Forelimb muscle (tissue), 1 donor: ENCODE results near the gene RMI1. TPM values are rescaled to one million over a fixed set of nuclear protein-coding genes. Genes with fewer than 3 reads are reported as not detected.

Experiments used
- DNase-seq: peaks from one replicate; pipeline ENCODE4 v3.0.0-alpha.2; 2013; ENCODE audit warnings: low read depth
- polyA plus RNA-seq: library from polyadenylated mRNA; unstranded; fragments of 120-200 nt; gene quantifications from one replicate; pipeline ENCODE4 v1.2.1, GENCODE V29; 2013; ENCODE audit not compliant: insufficient read length

The RMI1 gene
- polyA plus RNA-seq, 1 donor, result 7.9 TPM

- DNase-seq, result no peak
Measured at GRCh38 chr9:83967073-83967472, 13.5 kb upstream of the RMI1 start.

- DNase-seq, result no peak
Measured at GRCh38 chr9:83969602-83970001, 11.0 kb upstream of the RMI1 start.

GRCh38 chr9:83971485-83971884 lies 9.1 kb upstream of the RMI1 start:
- DNase-seq, result no peak

GRCh38 chr9:83972286-83972685 lies 8.3 kb upstream of the RMI1 start:
- no peak for DNase-seq

GRCh38 chr9:83975300-83975699 lies 5.3 kb upstream of the RMI1 start:
- no peak for DNase-seq

- no peak for DNase-seq
Measured at GRCh38 chr9:83976372-83976771, 4.2 kb upstream of the RMI1 start.

- no peak for DNase-seq
Measured at GRCh38 chr9:83977196-83977595, 3.4 kb upstream of the RMI1 start.

GRCh38 chr9:83978992-83979811 lies 1.4 kb upstream of the RMI1 start:
- DNase-seq, result no peak

GRCh38 chr9:83979812-83980394 lies 702 bp upstream of the RMI1 start, which contains the start of gene HNRNPK:
TSS of gene HNRNPK (minus strand) at chr9:83980215. CDS start at chr9:83978252, 1,963 bp downstream.
- peak; percentile 98 for DNase-seq

- DNase-seq, result no peak
Measured at GRCh38 chr9:83981126-83981871, 694 bp downstream of the RMI1 start.

- no peak for DNase-seq
Measured at GRCh38 chr9:83986195-83986594, 5.6 kb downstream of the RMI1 start.

- DNase-seq, result no peak
Measured at GRCh38 chr9:83986765-83987401, 6.3 kb downstream of the RMI1 start.

- DNase-seq, result no peak
Measured at GRCh38 chr9:83987402-83987791, 6.8 kb downstream of the RMI1 start.

GRCh38 chr9:83988411-83988810 lies 7.8 kb downstream of the RMI1 start:
- no peak for DNase-seq

GRCh38 chr9:83991355-83991754 lies 10.8 kb downstream of the RMI1 start:
- DNase-seq, result no peak

- no peak for DNase-seq
Measured at GRCh38 chr9:83992407-83992806, 11.8 kb downstream of the RMI1 start.

GRCh38 chr9:83992901-83993300 lies 12.3 kb downstream of the RMI1 start:
- no peak for DNase-seq

- no peak for DNase-seq
Measured at GRCh38 chr9:83996126-83996525, 15.5 kb downstream of the RMI1 start.

GRCh38 chr9:83999141-83999918 lies 18.7 kb downstream of the RMI1 start:
- DNase-seq, result no peak

GRCh38 chr9:84000186-84000585 lies 19.6 kb downstream of the RMI1 start:
- no peak for DNase-seq

GRCh38 chr9:84001621-84002020 lies 21.0 kb downstream of the RMI1 start:
- DNase-seq, result no peak
